HG03025 (cell line): ENCODE measurements around the gene PTCD2.
"Not testable (repeated sequence)": the region's sequence is repeated elsewhere in the genome, so short reads cannot be mapped to it uniquely, and the experiment has no call there.

ENCODE experiments used
- ATAC-seq: cut with Tn5 transposase; IDR thresholded peaks from one replicate; pipeline ENCODE4 v1.9.1; 2021; ENCODE audit warnings: mild to moderate bottlenecking, moderate library complexity; ENCODE audit not compliant: unreplicated experiment, low FRiP score

Gene PTCD2

DNA sequence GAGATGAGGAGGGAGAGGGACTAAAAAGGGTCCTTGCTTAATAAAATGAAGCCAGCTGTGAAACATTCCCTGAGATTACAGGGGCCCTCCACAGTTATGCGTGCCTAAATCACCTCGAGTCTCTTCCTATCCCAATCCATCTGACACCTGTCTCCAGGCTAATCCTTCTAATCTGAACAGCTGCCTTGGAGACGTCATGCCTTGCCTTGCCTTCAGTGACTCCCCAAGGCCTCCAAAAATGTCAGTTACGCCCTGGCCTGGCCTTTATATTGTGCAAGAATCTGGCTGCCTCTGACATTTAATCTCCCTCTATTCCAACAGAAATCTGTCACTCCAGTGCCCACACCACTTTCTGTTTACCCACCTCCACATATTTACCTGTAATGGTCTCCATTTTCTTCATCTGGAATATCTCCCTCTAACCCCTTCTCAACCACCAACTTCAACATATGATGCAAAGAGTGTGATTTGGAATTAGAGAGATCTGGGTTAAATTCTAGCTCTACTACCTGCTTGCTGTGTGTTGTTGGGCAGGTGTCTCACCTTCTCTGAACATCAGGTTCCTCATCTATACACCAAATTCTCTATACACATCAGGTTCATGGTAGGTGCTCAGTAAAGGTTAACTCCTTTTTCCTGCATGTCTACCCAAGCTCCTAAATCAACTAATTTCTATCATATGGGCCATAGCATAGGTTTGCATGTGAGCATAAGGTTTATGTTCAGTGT, 57.9 kb downstream of the PTCD2 start:
- no peak for ATAC-seq

DNA sequence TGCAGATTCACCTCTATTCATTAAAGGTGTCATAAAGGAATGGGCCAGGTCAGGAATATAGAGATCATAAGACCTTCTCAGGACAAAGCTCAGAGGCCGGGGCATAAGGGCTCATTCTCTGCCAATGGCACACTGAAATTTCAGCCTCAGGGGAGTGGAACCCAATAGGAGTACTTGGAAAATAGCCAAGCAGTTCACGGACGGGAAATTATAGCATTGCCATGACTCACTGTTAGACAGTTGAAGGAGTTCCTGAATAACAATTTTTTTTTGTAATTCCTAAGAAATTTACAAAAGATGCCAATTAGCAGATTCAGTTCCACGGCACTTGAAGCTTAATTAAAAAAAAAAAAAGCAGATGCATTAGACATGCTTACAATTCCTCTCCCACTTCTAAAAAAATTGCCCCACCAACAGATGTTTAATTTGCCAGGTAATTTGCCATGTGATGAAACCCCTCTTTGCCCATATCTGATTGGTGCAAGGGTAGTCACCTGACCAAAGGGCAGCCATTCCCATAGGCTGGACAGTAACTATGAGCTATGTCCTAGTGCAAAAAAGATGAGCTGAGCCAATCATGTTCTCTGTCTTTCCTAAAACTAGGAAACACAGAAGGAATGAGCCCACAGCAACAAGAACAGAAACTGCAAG, 58.6 kb downstream of the PTCD2 start:
- ATAC-seq, result no peak

DNA sequence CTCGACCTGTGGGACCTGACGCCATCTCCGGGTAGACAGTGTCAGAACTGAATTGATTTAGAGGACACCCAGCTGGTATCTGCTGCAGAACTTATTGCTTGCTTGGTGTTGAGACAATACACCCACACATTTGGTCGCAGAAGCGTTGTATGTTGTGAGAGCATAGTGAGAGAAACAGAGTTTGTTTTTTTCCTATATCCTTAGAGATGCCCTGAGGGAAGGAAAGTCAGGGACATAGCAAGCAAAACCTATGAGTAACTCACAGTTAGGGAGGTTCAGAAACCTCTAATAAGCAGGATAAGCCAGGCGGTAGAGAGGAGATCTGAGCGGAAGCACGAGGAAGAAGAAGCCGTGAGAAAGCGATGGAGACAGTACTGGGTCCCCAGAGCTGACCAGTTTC, 59.8 kb downstream of the PTCD2 start:
- ATAC-seq, result no peak

DNA sequence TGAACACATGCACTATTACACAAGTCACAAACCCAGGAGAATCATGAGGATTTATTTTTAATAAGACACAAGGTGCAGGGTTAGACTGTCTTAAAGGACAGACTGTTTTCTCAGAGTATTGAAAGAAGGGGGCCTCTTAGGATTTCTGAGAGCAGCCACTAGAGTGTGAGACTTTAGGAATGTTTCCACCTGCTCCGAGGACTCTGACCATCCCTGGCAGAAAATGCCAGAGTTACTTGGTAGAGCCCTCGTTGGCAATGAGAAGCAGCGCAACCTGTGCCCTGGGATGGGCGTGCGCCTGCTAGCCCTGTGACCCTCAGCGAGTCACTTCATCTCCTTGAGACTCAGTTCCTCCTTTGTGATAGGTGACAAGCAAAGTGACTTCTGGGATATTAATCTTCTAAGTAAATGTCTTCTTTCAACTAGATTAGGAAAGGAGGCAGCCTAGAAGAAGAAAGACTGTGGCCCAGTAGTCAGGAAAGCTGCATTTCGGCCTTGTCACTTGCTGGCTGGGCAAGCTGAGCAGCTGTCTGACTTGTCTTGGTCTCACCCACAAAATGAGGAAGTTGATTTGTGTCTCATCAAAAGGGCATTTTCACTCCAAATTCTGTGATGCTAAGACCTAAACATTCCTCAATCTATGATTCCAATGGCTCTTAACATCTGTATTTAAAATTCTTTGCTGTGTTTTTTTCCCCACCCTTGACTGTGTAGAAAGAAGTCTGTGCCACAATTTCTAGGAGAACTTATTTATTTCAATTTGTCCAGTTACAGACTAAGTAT, 60.5 kb downstream of the PTCD2 start:
- no peak for ATAC-seq

DNA sequence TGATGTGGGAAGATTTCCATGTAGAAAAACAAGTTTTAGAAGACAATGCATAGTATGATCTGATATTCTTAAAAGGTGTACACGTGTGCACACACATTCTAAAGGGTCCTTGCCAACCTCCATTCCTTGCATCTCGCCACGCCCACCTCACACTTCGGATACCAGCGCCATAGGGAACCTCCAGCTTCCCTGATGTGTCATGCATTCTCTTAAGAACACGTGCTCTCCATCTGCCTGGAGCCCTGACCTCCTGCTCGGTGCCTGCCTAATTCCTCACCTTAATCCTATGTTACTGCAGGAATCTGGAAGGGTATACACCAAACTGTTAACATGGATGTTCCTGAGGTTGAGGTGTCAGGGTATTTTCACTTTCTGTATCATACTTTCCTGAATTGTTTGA, 63.1 kb downstream of the PTCD2 start:
- ATAC-seq, result no peak

DNA sequence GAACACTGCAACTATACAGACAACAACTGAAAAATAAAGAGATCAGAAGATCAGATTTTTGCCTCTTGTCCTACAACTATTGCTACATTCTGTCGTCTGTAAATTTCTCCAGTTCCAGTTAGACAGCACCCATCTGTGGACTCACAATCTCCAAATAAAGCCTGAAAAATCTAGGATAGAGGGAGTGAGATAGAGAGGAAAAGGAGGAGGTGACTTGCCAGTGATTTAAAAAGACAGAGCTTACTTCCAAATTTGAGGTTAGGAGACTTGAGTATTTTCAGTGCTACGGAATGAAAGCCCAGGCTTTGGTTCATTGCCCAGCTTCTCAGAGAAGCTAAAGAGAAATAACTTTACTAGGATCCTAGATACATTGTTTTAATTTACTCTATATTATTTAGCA, 63.6 kb downstream of the PTCD2 start:
- ATAC-seq, result no peak

DNA sequence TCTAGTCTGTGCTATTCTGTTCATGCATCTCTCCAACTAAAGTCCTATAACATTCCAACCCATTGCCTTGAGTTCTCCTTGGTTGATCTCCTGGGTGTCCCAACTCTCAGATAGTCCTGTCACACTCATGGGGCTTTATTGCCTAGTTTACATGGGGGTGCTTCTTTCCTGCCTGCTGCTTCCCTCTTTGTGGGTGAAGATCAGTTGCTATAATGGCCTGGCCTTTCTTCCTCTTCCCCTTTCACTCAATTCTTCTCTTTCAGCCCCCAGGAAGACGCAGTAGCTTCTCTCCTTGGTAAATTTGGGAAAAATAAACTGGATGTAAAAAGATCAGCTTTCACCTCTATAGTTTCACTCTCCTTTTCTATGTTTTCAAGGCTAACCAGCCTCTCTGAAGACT, 66.5 kb downstream of the PTCD2 start:
- no peak for ATAC-seq

DNA sequence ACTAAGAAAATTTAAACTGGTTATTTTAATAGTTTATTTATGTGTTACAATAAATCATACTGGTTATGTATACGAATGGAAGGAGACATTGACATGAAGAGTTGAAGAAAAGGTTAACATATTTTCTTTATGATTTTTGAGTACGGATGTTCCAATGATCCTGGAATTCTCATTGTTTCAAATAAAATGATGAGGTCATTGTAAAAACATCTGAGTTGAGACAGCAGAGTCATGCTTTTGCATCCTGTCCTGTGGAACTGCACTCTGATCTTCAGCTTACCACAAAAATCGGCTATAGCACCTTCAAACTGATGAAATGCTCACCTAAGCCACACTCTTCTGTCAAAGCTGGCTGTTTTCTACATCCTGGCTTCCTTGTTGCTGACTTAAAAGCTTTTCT, 67.8 kb downstream of the PTCD2 start:
- no peak for ATAC-seq

DNA sequence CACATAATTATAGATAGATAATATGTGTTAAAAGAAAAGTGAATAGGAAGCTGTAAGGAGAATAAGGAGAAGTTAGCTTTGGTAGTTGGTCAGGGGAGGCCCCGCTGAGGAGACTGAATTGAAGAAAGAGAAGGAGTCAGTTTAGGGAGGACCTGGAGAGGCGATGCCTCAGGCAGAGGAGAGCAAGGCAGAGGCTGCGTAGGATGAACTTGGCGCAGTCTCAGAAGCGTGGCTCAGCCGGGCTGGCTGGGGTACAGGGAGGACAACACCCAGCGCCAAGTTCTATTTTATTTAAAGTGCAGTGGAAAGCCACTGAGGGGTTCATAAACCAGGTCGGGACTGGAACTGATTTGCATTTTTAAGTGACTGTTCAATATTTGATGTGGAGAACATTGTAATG, 68.5 kb downstream of the PTCD2 start:
- no peak for ATAC-seq

DNA sequence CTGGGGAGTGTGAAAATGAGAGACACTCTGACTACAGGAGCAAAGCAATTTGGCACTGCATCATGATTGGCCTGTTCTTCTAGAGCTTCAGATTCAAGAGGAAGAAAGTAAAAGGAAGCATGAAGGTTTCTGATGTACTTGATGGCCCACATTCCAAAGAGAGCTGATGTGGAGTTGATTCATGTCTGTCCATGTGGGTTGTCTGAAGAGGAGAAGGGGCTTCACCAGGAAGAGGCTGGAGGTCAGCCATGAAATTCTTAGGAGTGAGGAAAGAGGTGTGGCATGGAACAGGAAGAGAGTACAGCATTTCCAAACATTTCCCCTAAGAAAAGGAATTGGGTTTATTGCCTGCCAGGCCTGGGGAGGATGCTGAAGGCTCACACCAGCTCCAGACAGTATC, 70.7 kb downstream of the PTCD2 start:
- no peak for ATAC-seq

DNA sequence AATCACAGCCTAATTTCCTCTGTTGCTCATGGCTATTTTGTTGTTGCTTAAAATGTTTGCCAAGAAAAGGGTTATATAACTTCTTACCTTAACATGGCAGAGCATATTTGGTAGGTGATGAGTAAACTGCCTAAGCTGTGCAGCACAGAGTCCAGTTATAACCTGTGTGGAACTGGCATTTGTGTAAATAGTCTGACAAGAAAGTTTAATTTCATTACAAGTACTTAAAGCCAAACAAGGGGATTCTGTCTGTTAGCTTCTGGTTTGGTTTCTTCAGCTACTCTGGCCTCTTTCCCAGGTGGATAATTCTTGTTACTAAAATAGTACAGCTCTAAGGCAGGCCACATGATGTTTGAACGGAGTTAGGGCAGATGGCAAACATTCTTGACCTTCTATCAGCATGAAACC, 72.2 kb downstream of the PTCD2 start:
- no peak for ATAC-seq

DNA sequence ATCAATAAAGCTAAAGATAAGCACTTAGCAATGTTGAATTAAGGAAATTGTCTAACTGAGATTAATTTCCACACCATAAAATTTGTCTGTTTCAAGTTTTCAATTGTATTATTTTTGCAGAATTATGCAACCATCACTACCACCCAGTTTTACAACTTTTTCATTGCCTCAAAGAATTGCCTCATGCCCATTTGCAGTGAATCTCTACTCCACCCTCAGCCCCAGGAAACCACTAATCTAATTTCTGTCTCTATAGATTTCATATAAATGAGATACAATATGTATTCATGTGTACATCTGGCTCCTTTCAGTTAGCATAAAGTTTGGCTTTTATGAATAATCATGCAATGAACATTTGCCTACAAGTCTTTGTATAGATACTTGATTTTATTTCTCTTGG, 72.9 kb downstream of the PTCD2 start:
- ATAC-seq, result no peak

DNA sequence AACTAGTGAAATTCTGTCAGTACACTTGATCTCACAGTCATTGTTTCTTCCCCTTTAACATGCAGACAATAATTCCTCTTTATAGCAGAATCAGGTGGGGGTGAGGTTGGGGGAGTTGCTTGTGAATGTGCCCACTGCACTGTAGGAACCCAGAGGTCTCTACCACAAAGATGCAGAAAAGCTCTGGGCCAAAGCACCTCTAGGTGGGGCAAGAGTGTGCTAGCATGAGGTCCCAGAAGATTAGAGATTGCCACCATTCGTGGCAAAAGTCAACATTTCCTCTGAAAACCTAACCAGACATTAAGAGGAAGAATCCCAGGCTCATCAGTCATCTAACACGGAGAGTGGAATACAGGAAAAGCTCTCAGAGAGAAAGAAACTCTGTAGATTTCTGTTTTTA, 74.5 kb downstream of the PTCD2 start:
- no peak for ATAC-seq

DNA sequence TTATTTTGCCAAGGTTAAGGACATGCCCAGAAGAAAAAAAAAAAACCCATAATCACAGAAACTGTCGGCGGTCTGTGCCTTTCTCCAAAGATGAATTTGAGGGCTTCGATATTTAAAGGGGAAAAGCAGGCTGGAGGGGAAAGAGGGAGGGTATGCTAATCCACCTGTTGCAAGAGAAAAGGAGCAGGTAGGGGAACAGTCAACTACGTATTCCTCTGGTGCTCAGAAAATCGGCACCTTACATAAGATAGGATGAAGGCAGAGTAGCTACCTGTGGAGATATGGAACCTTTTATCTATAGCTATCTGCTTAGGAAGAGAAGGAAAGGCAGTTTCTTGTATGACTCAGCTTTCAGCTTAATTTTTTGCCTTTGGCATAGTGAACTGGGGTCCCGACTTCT, 77.7 kb downstream of the PTCD2 start:
- ATAC-seq, result no peak

DNA sequence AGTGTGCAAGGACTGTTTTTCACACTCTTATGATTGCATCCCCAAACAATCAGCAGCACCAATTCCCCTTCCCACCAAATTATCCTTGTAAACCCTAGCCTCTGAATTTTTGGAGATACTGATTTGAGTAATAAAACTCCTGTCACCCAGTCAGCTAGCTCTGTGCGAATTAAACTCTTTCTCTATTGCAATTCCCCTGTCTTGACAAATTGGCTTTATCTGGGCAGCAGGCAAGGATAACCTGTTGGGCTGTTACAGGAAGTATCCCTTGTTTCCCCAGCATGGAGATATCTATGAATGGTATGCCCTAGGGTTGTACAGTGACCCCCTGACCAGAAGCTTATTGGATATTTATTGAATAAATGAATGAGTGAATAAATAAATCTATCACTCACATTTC, 80.8 kb downstream of the PTCD2 start:
- no peak for ATAC-seq

DNA sequence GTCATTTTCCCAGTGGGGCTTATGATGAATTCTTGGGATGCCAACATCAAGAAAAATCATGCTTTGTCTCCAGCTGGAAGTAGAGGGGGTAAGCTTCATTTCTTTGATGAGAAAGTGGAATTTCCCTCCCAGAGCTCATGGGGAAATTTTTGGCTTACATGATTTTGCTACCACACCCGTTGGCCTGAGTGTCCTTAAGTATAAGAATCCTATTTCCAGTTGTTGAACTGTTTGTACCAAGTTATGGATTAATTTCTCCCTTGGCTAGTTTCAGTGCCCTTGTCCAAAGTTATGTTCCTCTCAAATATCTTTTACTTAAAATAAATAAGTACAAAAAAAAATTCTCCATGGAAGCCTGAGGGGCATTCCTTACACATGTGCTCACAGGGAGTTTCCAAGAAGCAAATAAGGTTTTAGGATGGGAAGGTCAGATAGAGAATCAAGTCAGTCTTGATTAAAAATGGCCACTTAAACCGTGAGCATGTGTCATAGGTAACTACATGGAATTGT, 82.3 kb downstream of the PTCD2 start:
- ATAC-seq, result no peak

DNA sequence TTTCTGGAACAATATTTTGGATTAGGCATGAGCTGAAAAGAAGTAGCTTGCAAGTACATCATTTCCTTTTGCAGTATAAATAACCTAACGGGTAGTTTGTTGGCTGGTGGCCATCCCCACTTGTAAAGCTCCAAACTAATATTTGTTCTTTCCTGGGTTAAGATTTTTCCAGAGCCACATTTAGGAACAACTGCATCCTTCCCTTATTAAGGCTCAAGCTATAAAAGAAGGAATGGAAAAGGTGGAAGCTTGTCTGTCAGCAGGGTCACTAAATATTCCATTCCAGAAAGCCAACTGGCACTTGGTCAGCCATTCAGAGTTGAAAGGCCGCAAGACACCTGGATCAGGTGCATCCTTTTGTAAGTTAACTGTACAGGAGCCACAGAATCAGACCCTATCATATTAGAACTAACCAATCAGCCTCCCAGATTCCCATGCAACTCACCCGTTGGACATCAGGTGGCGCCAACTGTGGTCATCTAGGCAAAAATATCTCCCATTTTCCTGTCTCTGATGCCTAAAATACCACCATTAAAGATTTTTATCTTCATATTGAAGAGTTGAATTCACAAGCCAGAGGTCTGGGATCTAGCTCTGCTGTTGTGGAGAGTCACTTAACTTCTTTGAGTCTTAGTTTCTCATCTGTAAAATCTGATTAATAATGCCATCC, 82.9 kb downstream of the PTCD2 start:
- no peak for ATAC-seq

DNA sequence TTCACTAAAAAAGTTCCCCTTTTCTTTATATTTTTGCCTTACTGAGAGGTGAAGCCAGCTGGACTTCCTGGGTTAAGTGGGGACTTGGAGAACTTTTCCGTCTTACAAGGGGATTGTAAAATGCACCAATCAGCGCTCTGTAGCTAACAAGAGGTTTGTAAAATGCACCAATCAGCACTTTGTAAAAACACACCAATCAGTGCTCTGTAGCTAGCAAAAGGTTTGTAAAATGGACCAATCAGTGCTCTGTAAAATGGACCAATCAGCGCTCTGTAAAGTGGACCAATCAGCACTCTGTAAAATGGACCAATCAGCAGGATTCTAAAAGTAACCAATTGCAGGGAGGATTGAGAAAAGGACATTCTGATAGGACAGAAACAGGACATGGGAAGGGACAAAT, 84.6 kb downstream of the PTCD2 start:
- not testable (repeated sequence) for ATAC-seq

DNA sequence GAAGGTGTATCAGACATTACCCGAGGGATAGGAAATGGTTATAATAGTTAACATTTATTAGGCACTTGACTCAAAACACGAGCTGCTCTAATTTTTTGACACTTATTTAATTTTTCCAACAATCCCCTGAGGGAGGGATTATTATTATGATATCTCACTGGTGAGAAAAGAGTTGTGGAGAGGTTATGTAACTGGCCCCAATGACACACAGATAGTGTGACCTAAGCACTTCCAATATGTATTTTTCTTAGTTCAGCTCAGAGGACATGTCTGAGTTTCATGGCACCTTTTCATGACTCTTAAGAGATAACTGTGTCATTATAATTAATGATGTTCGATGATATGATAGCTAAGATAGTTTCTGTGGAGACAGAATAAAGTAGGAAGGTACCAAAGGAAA, 86.9 kb downstream of the PTCD2 start:
- no peak for ATAC-seq

DNA sequence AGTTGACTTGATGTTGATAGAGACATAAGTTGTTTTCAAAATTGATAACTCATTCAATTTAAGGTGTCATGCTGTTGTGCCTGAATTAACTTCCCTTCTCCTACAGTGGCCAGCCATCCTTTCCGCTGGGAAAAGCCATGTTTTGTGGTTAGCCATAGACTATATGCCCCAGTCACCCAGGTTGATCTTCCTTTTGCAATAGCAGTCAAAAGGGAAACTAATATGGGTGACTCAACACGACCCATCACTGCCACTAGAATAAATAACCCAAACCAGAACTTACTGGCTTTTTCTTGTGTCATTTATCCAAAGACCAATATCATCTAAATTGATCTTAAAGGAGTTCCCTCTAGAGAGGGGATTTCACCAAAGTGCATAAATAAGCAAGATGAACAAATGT, 87.4 kb downstream of the PTCD2 start:
- no peak for ATAC-seq

DNA sequence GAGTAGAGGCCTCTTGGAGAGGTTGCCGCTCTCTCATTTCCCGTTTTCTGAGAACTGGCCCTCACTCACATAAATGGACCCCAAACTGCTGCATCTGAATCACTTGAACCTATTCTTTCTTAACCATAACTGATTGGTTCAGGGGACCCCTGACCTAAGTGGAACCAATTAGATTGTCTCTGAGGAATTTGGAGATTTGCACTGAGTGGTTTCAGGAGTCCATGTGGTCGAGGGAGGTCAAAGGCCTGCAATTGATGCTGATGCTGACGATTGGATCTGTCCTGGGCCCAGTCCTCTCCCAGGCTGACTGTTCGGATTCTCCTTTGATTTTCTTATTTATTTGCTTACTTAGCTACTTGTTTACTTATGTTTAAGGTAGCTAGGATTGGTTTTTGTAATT, 88.0 kb downstream of the PTCD2 start:
- no peak for ATAC-seq
